Measurements from ENCODE around the gene UGT1A4. TPM values are rescaled to one million over a fixed set of nuclear protein-coding genes. Genes with fewer than 3 reads are reported as not detected.

UGT1A4 gene
- total RNA-seq, 1 donor, result not detected

DNA sequence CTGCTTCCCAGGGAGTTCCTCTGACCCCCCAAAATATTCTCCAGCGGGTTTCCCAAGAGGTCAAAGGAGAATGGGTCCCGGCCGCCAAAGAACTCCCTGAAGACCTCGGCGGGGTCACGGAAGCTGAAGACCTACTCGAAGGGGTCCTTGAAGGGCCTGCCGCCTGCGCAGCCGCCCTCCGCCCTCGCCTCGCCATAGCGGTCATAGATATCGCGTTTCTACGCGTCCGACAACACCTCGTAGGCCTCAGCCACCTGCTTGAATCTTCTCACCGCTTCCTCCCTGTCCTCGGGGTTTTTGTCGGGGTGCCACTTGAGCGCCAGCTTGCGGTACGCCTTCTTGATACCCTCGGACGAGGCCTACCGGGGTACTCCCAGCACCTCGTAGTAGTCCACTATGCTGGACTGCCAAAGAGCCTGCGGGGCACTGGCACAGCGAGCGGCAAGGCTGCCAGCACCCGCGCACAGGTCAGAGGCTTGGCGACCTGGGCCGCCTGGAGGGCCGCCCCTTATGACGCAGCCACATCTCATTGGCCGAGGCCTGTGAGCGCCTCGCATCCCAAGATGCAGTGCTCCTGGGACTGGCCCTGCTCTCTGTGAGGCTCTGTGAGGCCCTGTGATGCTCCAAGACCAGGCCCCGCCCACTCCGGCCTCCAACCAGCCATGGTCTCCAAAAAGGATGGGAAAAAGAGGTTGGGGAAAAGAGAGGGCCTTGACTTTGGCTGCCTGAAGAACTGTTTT, 36.5 kb downstream of the UGT1A4 start:
- Histone ChIP-seq H3K27me3 (ENCODE audit: insufficient read depth, low read length) (no peaks in the 10 kb centered on the region), H3K9me3 (ENCODE audit: low read depth, low read length) (no peaks in the 10 kb centered on the region), H3K4me3 (ENCODE audit: low read length) (no peak overlapping the region), H3K4me1 (ENCODE audit: insufficient read depth, low read length) (no peaks in the 10 kb centered on the region)

DNA sequence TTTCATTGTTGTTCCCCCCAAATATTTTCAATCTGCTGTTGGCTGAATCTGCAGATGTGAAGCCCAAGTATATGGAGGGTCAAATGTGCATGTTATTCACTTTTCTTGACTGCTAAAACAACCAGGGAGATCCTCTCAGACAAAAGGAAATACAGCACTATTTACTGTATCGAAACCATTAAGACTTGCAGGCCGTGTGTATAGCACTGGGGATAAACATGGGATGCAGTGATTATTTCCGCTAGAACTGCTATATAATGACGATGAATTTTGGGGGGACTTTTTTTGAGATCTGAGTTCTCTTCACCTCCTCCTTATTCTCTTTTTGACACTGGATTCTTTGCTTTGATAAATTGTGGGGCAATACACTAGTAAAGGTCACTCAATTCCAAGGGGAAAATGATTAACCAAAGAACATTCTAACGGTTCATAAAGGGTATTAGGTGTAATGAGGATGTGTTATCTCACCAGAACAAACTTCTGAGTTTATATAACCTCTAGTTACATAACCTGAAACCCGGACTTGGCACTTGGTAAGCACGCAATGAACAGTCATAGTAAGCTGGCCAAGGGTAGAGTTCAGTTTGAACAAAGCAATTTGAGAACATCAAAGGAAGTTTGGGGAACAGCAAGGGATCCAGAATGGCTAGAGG, 38.0 kb downstream of the UGT1A4 start:
- H3K9me3 ChIP-seq (ENCODE audit: low read depth, low read length), result no peaks in the 10 kb centered on the region
- H3K4me3 ChIP-seq (ENCODE audit: low read length), result no peak overlapping the region
- H3K27me3 ChIP-seq (ENCODE audit: insufficient read depth, low read length), result no peaks in the 10 kb centered on the region
- H3K4me1 ChIP-seq (ENCODE audit: insufficient read depth, low read length), result no peaks in the 10 kb centered on the region

DNA sequence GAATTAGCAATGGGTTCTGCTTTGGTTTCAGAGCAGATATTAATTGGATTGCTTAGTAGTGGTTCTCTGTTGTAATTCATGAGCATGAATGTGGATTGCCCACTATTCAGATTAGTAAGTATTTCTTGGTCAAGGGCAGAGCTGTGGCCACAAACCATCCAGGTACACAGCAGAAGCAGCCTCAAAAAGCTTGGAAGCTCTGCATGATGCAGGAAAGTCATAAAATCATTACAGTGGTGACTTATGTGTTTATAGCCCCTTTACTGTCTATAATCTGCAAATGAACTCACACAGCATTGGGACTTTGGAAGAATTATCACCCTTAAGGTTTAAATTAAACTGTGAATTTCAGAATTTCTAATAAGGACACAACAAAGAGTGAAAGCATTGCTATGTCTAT, 39.6 kb downstream of the UGT1A4 start:
- H3K9me3 ChIP-seq (ENCODE audit: low read depth, low read length), result no peaks in the 10 kb centered on the region
- H3K4me1 ChIP-seq (ENCODE audit: insufficient read depth, low read length), result no peaks in the 10 kb centered on the region
- H3K4me3 ChIP-seq (ENCODE audit: low read length), result no peak overlapping the region
- no peaks in the 10 kb centered on the region for H3K27me3 ChIP-seq (ENCODE audit: insufficient read depth, low read length)

DNA sequence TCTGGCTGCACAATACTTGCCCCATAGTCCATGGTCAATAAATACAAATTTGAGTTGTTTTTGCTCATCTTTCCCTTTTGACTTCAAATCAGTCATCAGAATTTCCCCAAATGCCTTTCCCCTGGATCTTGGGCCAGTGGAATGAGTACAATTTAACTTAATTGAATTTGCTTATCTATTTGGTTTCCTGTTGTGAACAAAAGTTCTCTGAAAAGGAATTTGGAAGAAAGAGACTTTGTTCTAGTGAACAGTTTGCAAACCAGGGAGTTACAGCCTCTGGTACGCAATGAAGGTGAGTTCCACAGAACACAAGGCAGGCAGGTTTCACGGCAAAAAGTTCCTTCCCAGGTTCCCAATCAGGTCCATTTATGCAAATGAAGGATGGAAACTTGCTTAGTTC, 40.3 kb downstream of the UGT1A4 start:
- Histone ChIP-seq H3K4me1 (ENCODE audit: insufficient read depth, low read length) (no peaks in the 10 kb centered on the region), H3K9me3 (ENCODE audit: low read depth, low read length) (no peaks in the 10 kb centered on the region), H3K4me3 (ENCODE audit: low read length) (no peak overlapping the region), H3K27me3 (ENCODE audit: insufficient read depth, low read length) (no peaks in the 10 kb centered on the region)

DNA sequence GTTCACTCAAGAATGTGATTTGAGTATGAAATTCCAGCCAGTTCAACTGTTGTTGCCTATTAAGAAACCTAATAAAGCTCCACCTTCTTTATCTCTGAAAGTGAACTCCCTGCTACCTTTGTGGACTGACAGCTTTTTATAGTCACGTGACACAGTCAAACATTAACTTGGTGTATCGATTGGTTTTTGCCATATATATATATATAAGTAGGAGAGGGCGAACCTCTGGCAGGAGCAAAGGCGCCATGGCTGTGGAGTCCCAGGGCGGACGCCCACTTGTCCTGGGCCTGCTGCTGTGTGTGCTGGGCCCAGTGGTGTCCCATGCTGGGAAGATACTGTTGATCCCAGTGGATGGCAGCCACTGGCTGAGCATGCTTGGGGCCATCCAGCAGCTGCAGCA, 41.5 kb downstream of the UGT1A4 start, which contains the start of gene UGT1A1:
TSS of gene UGT1A1 (plus strand) at position 228 of the 400 bp plus-strand sequence. CDS start at position 246, 18 bp downstream.
- Histone ChIP-seq H3K9me3 (ENCODE audit: low read depth, low read length) (no peaks in the 10 kb centered on the region), H3K4me1 (ENCODE audit: insufficient read depth, low read length) (no peaks in the 10 kb centered on the region), H3K4me3 (ENCODE audit: low read length) (no peak within 1 kb of the TSS), H3K27me3 (ENCODE audit: insufficient read depth, low read length) (no peaks in the 10 kb centered on the region)

DNA sequence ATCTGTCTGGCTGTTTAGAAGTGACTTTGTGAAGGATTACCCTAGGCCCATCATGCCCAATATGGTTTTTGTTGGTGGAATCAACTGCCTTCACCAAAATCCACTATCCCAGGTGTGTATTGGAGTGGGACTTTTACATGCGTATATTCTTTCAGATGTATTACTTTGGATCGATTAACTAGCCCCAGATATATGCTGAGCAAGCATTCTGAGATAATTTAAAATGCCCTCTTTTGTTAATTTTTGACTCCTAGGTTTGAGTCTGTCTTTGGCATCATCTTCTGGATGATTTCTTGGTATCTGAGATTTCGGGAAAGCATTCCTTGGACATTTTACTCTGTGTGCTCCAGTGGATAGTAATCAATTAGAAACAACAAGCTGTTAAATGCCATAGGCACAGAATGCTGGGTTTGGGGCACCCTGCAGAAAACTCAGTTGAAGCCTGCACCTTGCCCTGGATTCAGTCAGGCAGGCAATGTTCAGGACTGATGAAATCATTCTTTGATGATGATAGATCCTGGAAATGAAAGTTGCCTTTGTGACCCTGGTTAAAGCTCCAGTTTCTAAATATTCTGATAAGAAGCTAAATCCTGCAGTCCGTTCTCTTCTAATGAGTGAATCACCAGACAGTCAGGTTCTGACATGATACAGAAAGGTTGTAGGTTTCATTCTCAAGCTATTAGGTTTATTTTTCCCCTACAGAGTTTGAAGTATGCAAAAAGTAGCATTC, 42.7 kb downstream of the UGT1A4 start:
- no peaks in the 10 kb centered on the region for H3K27me3 ChIP-seq (ENCODE audit: insufficient read depth, low read length)
- no peak overlapping the region for H3K4me3 ChIP-seq (ENCODE audit: low read length)
- H3K4me1 ChIP-seq (ENCODE audit: insufficient read depth, low read length), result no peaks in the 10 kb centered on the region
- no peaks in the 10 kb centered on the region for H3K9me3 ChIP-seq (ENCODE audit: low read depth, low read length)

DNA sequence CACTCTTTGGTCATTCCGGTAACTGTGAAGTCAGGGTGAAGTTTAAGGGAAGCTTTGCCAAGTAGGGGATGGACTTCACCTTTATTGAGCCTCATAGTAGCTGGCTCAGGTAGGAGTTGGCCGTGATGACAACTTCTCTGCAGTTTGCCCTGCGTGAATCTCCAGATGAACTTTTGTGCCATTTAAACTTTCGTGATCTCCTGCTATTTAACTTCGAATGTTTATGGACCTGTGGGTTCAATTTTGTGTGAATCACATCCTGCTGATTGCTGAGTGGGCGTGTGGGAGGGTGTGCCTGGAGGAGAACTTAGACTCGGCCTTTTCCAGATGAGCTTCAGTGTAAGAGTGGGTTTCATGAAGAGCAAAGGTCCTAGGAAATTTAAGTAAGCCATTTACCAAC, 45.7 kb downstream of the UGT1A4 start:
- Histone ChIP-seq H3K4me3 (ENCODE audit: low read length) (no peak overlapping the region), H3K4me1 (ENCODE audit: insufficient read depth, low read length) (no peaks in the 10 kb centered on the region), H3K9me3 (ENCODE audit: low read depth, low read length) (no peaks in the 10 kb centered on the region), H3K27me3 (ENCODE audit: insufficient read depth, low read length) (peaks cover 2% of the 10 kb centered on the region)

DNA sequence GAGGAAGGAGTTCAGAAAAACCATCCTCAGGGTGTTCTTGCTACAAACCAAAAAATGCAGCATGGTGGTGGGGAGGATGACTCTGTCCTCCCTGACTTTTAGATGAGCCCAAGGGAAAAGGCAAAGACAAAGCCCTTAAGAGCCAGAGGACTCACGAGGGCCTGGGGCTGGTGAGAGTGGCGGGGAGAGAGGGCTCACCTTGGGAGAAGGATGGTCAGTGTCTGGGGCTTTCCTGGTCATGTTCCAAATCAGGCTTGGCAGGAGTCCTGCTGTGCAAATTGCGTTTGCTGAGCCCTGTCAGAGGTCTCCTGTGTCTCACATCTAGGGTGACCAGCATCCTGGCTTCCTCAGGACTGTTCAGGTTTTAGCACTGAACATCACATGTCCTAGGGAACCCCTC, 46.2 kb downstream of the UGT1A4 start:
- Histone ChIP-seq H3K4me1 (ENCODE audit: insufficient read depth, low read length) (no peaks in the 10 kb centered on the region), H3K4me3 (ENCODE audit: low read length) (no peak overlapping the region), H3K27me3 (ENCODE audit: insufficient read depth, low read length) (peaks cover 2% of the 10 kb centered on the region), H3K9me3 (ENCODE audit: low read depth, low read length) (no peaks in the 10 kb centered on the region)

DNA sequence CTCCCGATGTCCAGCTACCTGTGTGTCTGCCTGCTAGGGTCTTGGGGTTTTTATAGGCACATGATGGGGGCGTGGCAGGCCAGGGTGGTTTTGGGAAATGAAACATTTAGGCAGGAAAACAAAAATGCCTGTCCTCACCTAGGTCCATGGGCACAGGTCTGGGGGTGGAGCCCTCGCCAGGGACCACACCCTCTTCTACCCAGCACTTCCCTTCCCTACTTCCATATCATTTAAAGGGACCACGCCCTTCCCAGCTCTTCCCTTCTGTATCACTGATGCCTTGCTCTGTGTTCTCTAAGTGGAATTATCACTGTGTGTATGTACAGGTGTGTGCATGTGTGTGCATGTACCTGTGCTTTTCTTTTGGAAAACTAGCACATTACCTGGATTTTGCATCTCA, 47.9 kb downstream of the UGT1A4 start:
- Histone ChIP-seq H3K4me3 (ENCODE audit: low read length) (no peak overlapping the region), H3K4me1 (ENCODE audit: insufficient read depth, low read length) (no peaks in the 10 kb centered on the region)

DNA sequence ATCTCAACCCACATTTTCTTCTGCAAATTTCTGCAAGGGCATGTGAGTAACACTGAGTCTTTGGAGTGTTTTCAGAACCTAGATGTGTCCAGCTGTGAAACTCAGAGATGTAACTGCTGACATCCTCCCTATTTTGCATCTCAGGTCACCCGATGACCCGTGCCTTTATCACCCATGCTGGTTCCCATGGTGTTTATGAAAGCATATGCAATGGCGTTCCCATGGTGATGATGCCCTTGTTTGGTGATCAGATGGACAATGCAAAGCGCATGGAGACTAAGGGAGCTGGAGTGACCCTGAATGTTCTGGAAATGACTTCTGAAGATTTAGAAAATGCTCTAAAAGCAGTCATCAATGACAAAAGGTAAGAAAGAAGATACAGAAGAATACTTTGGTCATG, 49.5 kb downstream of the UGT1A4 start:
- Histone ChIP-seq H3K27me3 (ENCODE audit: insufficient read depth, low read length) (peaks cover 2% of the 10 kb centered on the region), H3K4me3 (ENCODE audit: low read length) (no peak overlapping the region), H3K9me3 (ENCODE audit: low read depth, low read length) (no peaks in the 10 kb centered on the region), H3K4me1 (ENCODE audit: insufficient read depth, low read length) (no peaks in the 10 kb centered on the region)

More for the DNA sequence above, 47.9 kb downstream of the UGT1A4 start:
- Histone ChIP-seq H3K27me3 (ENCODE audit: insufficient read depth, low read length) (peaks cover 2% of the 10 kb centered on the region), H3K9me3 (ENCODE audit: low read depth, low read length) (no peaks in the 10 kb centered on the region)

DNA sequence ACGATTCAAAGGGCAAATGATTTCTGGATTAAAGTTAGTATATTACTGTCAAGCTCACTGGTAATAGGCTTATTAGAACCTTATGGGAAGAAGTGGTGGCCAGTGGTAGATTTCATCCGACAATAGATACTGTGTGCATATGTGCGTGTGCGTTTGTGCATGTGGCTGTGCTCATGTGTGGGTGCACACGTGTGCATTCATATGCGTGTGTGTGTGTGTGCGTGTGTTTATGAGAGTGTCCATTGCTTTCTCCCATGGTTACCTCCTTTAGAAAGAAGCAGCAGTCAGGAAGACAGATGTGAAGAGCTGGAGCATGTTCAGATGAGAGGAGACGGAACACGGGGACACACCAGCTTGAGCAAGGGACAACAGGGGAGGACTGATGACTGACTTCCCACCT, 50.7 kb downstream of the UGT1A4 start:
- no peaks in the 10 kb centered on the region for H3K4me1 ChIP-seq (ENCODE audit: insufficient read depth, low read length)
- peaks cover 2% of the 10 kb centered on the region for H3K27me3 ChIP-seq (ENCODE audit: insufficient read depth, low read length)
- H3K4me3 ChIP-seq (ENCODE audit: low read length), result no peak overlapping the region
- H3K9me3 ChIP-seq (ENCODE audit: low read depth, low read length), result no peaks in the 10 kb centered on the region

DNA sequence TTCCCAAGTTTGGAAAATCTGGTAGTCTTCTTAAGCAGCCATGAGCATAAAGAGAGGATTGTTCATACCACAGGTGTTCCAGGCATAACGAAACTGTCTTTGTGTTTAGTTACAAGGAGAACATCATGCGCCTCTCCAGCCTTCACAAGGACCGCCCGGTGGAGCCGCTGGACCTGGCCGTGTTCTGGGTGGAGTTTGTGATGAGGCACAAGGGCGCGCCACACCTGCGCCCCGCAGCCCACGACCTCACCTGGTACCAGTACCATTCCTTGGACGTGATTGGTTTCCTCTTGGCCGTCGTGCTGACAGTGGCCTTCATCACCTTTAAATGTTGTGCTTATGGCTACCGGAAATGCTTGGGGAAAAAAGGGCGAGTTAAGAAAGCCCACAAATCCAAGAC, 53.6 kb downstream of the UGT1A4 start:
- Histone ChIP-seq H3K27me3 (ENCODE audit: insufficient read depth, low read length) (peaks cover 2% of the 10 kb centered on the region), H3K4me1 (ENCODE audit: insufficient read depth, low read length) (no peaks in the 10 kb centered on the region), H3K9me3 (ENCODE audit: low read depth, low read length) (no peaks in the 10 kb centered on the region), H3K4me3 (ENCODE audit: low read length) (no peak overlapping the region)

DNA sequence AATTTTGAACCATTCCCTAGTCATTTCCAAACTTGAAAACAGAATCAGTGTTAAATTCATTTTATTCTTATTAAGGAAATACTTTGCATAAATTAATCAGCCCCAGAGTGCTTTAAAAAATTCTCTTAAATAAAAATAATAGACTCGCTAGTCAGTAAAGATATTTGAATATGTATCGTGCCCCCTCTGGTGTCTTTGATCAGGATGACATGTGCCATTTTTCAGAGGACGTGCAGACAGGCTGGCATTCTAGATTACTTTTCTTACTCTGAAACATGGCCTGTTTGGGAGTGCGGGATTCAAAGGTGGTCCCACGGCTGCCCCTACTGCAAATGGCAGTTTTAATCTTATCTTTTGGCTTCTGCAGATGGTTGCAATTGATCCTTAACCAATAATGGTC, 54.0 kb downstream of the UGT1A4 start:
- Histone ChIP-seq H3K4me1 (ENCODE audit: insufficient read depth, low read length) (no peaks in the 10 kb centered on the region), H3K9me3 (ENCODE audit: low read depth, low read length) (no peaks in the 10 kb centered on the region), H3K4me3 (ENCODE audit: low read length) (no peak overlapping the region), H3K27me3 (ENCODE audit: insufficient read depth, low read length) (peaks cover 2% of the 10 kb centered on the region)

DNA sequence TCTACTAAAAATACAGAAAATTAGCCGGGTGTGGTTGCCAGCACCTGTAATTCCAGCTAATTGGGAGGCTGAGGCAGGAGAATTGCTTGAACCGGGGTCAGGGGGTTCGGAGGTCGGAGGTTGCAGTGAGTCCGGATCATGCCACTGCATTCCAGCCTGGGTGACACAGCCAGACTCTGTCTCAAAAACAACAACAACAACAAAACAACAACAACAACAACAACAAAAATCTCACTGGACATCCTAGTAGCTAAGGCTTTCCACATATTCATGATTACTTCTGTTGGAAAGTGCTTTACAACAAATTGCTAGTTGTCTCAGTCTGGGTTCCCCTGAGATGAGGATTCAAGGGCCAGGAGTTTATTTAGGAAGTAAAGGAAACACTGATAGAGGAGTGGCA, 55.3 kb downstream of the UGT1A4 start:
- Histone ChIP-seq H3K27me3 (ENCODE audit: insufficient read depth, low read length) (no peaks in the 10 kb centered on the region), H3K4me1 (ENCODE audit: insufficient read depth, low read length) (no peaks in the 10 kb centered on the region), H3K9me3 (ENCODE audit: low read depth, low read length) (no peaks in the 10 kb centered on the region), H3K4me3 (ENCODE audit: low read length) (no peak overlapping the region)

DNA sequence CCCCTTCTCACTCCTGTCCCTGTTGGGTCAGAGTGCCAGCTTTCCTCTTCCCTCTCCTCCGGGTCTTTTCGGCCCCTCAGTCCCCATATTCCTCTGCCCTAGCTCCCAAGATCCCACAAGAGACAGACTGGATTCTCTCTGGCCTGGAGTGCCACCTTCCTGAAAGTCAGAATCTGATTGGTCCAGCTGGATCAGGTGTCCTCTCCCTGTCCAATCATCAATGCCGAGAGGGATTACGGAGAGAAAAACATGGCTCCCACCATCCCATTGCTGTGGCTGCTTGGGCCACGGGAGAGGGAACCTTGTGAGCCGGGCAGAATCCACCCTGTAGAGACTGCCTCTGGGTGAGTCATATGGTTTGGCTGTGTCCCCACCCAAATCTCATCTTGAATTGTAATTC, 56.9 kb downstream of the UGT1A4 start:
- H3K9me3 ChIP-seq (ENCODE audit: low read depth, low read length), result no peaks in the 10 kb centered on the region
- no peaks in the 10 kb centered on the region for H3K4me1 ChIP-seq (ENCODE audit: insufficient read depth, low read length)
- H3K4me3 ChIP-seq (ENCODE audit: low read length), result no peak overlapping the region
- H3K27me3 ChIP-seq (ENCODE audit: insufficient read depth, low read length), result no peaks in the 10 kb centered on the region
